GM19467 (cell line): ENCODE results near the gene DDX23.
A peak's percentile ranks its signal among the peaks of the same experiment; 100 is the strongest.
"Not testable (repeated sequence)": the region's sequence is repeated elsewhere in the genome, so short reads cannot be mapped to it uniquely, and the experiment has no call there.

Source experiments
- ATAC-seq: cut with Tn5 transposase; IDR thresholded peaks from one replicate; pipeline ENCODE4 v1.9.1; 2021; ENCODE audit warnings: mild to moderate bottlenecking, moderate library complexity; ENCODE audit not compliant: unreplicated experiment

Gene DDX23

GRCh38 chr12:48851883-48852733 is at the start of gene DDX23:
Gene DDX23 (minus strand): TSS chr12:48852163. CDS start chr12:48845782, 6,381 bp downstream.
- ATAC-seq: peak; percentile 92

- no peak for ATAC-seq
These were observed 49.3 kb upstream of the DDX23 start for GRCh38 chr12:48901278-48901677.

GRCh38 chr12:48899651-48900050 is 47.7 kb upstream of the DDX23 start:
- no peak for ATAC-seq

- no peak for ATAC-seq
These were observed 42.3 kb upstream of the DDX23 start for GRCh38 chr12:48894271-48894670.

GRCh38 chr12:48890657-48891418 is 38.9 kb upstream of the DDX23 start:
- ATAC-seq: no peak

- no peak for ATAC-seq
These were observed 37.7 kb upstream of the DDX23 start for GRCh38 chr12:48889679-48890078.

GRCh38 chr12:48883305-48884161 is 31.6 kb upstream of the DDX23 start:
- no peak for ATAC-seq

- ATAC-seq: no peak
These were observed 31.0 kb upstream of the DDX23 start for GRCh38 chr12:48882972-48883304.

GRCh38 chr12:48882315-48882687 is 30.3 kb upstream of the DDX23 start:
- no peak for ATAC-seq

- ATAC-seq: no peak
These were observed 29.8 kb upstream of the DDX23 start for GRCh38 chr12:48881686-48882314.

GRCh38 chr12:48880647-48881046 is 28.7 kb upstream of the DDX23 start:
- ATAC-seq: no peak

GRCh38 chr12:48878548-48878947 is 26.6 kb upstream of the DDX23 start:
- ATAC-seq: no peak

GRCh38 chr12:48875944-48876515 is 24.1 kb upstream of the DDX23 start:
- no peak for ATAC-seq

GRCh38 chr12:48873534-48873933 is 21.6 kb upstream of the DDX23 start:
- ATAC-seq: not testable (repeated sequence)

- no peak for ATAC-seq
These were observed 21.1 kb upstream of the DDX23 start for GRCh38 chr12:48873096-48873495.

GRCh38 chr12:48869191-48869590 is 17.2 kb upstream of the DDX23 start:
- no peak for ATAC-seq

- ATAC-seq: no peak
These were observed 16.5 kb upstream of the DDX23 start for GRCh38 chr12:48868451-48868850.

- ATAC-seq: no peak
These were observed 14.2 kb upstream of the DDX23 start for GRCh38 chr12:48866052-48866711.

- ATAC-seq: peak; percentile 86
These were observed 13.5 kb upstream of the DDX23 start, which contains the start of gene RND1 for GRCh38 chr12:48865281-48866051. Gene RND1 (minus strand): TSS chr12:48865870. CDS start chr12:48865767, 103 bp downstream.
